CD14-positive monocyte (primary cell): ENCODE data around the gene NFKB2. TPM values are rescaled to one million over a fixed set of nuclear protein-coding genes. Genes with fewer than 3 reads are reported as not detected.
A peak's percentile ranks its signal among the peaks of the same experiment; 100 is the strongest.

Experiments
- DNase-seq, 3 donors: peaks; one replicate each; pipeline ENCODE4 v3.0.0-alpha.2; 2011 to 2022
- H2AFZ ChIP-seq: 2 replicates; pipeline ENCODE4 v1.6.0; 2012; ENCODE audit warnings: mild to moderate bottlenecking, low read depth, low read length, inconsistent platforms; ENCODE audit not compliant: insufficient read depth, poor library complexity, severe bottlenecking
- H3K27ac ChIP-seq, 2 donors: 1 replicate in 1 of 2; 2 replicates in 1 of 2; pipeline ENCODE4 v1.5.1; 2012 to 2013; ENCODE audit warnings: low read length in 2 of 2, control low read depth in 1 of 2, inconsistent platforms in 1 of 2, low read depth in 1 of 2, mild to moderate bottlenecking in 1 of 2
- H3K27me3 ChIP-seq, 2 donors: one replicate each; pipeline versions ENCODE4 v1.6.0 to v1.6.1; 2011 to 2013; ENCODE audit warnings: low read length in 2 of 2; ENCODE audit not compliant: control insufficient read depth in 2 of 2, insufficient read depth in 2 of 2
- H3K36me3 ChIP-seq, 2 donors: replicated peaks in 1 of 2; 1 replicate in 1 of 2; 2 replicates in 1 of 2; pipeline versions ENCODE4 v1.5.1 to v1.6.1; 2012 to 2013; ENCODE audit warnings: low read length in 2 of 2, control low read depth in 1 of 2, inconsistent platforms in 1 of 2, mild to moderate bottlenecking in 1 of 2; ENCODE audit not compliant: insufficient read depth in 2 of 2, control insufficient read depth in 1 of 2
- H3K4me1 ChIP-seq, 2 donors: 1 replicate in 1 of 2; 2 replicates in 1 of 2; pipeline versions ENCODE4 v1.5.1 to v1.6.1; 2012 to 2013; ENCODE audit warnings: low read length in 2 of 2, control low read depth in 1 of 2, inconsistent platforms in 1 of 2, mild to moderate bottlenecking in 1 of 2, moderate library complexity in 1 of 2; ENCODE audit not compliant: insufficient read depth in 2 of 2, control insufficient read depth in 1 of 2
- H3K4me2 ChIP-seq: replicated peaks from 2 replicates; pipeline ENCODE3; 2012; ENCODE audit warnings: low read length, moderate library complexity, mild to moderate bottlenecking; ENCODE audit not compliant: poor library complexity, severe bottlenecking; ENCODE audit errors: extremely low read depth
- H3K4me3 ChIP-seq, 3 experiments: fragments of 200-600 bp in 1 of 3; sonication (generic) in 1 of 3; replicated peaks in 1 of 3; 1 replicate in 2 of 3; 2 replicates in 1 of 3; pipeline ENCODE4 v1.5.1; 2011 to 2013; ENCODE audit warnings: low read length in 3 of 3, mild to moderate bottlenecking in 3 of 3, control low read depth in 2 of 3, low read depth in 2 of 3, inconsistent platforms in 1 of 3, moderate library complexity in 1 of 3
- H3K79me2 ChIP-seq: 2 replicates; pipeline ENCODE4 v1.6.0; 2012; ENCODE audit warnings: mild to moderate bottlenecking, control low read depth, inconsistent platforms, low read length, moderate library complexity; ENCODE audit not compliant: insufficient read depth
- H3K9ac ChIP-seq: 2 replicates; pipeline ENCODE4 v1.6.0; 2017; ENCODE audit warnings: low read length, mild to moderate bottlenecking; ENCODE audit not compliant: insufficient read depth, poor library complexity, severe bottlenecking
- H3K9me3 ChIP-seq, 2 donors: replicated peaks in 1 of 2; 1 replicate in 1 of 2; 2 replicates in 1 of 2; pipeline versions ENCODE4 v1.5.1 to v1.6.1; 2012 to 2013; ENCODE audit warnings: low read length in 2 of 2, control low read depth in 1 of 2; ENCODE audit not compliant: control insufficient read depth in 1 of 2, insufficient read depth in 1 of 2
- H4K20me1 ChIP-seq: 2 replicates; pipeline ENCODE4 v1.6.0; 2012; ENCODE audit warnings: mild to moderate bottlenecking, low read length, control low read depth, moderate library complexity; ENCODE audit not compliant: insufficient read depth
- H3K27ac Mint-ChIP-seq, 7 donors: one replicate each; pipeline ENCODE4 v1.8.0; 2020; ENCODE audit warnings: mild to moderate bottlenecking in 7 of 7, mixed read lengths in 7 of 7, moderate library complexity in 6 of 7, inconsistent platforms in 2 of 7
- H3K27me3 Mint-ChIP-seq, 3 donors: one replicate each; pipeline ENCODE4 v1.8.0; 2021 to 2022; ENCODE audit warnings: low read depth in 3 of 3, mild to moderate bottlenecking in 3 of 3, mixed read lengths in 3 of 3, moderate library complexity in 3 of 3, inconsistent platforms in 1 of 3
- H3K36me3 Mint-ChIP-seq, 2 donors: one replicate each; pipeline ENCODE4 v1.8.0; 2020; ENCODE audit warnings: mixed read lengths in 2 of 2, inconsistent platforms in 1 of 2, mild to moderate bottlenecking in 1 of 2
- H3K4me1 Mint-ChIP-seq: one replicate; pipeline ENCODE4 v1.8.0; 2020; ENCODE audit warnings: mild to moderate bottlenecking, mixed read lengths
- H3K4me3 Mint-ChIP-seq, 2 donors: one replicate each; pipeline ENCODE4 v1.8.0; 2020; ENCODE audit warnings: mild to moderate bottlenecking in 2 of 2, mixed read lengths in 2 of 2, moderate library complexity in 1 of 2
- H3K9me3 Mint-ChIP-seq, 7 donors: one replicate each; pipeline ENCODE4 v1.8.0; 2020 to 2022; ENCODE audit warnings: mixed read lengths in 7 of 7, mild to moderate bottlenecking in 6 of 7, moderate library complexity in 6 of 7, inconsistent platforms in 2 of 7
- WGBS: methylation state at CpG from one replicate; pipeline ENCODE4 v1.1.5; 2013; ENCODE audit warnings: missing lambda C conversion rate; ENCODE audit not compliant: insufficient coverage; 5-methylcytosine and 5-hydroxymethylcytosine counted together
- intact Hi-C, 2 donors: fragments of 100-400 bp; cut with micrococcal nuclease; formaldehyde crosslinking; loops; one replicate each; pipeline versions ENCODE4 v1.15.0 to v1.15.1; 2023
- polyA plus RNA-seq, 3 donors: library from polyadenylated mRNA; depleted of rRNA in 1 of 3; unstranded in 2 of 3; stranded (reverse) in 1 of 3; fragments of 300-500 nt in 2 of 3; fragments of >200 nt in 1 of 3; fragmentation: Illumina TruSeq in 2 of 3; gene quantifications; 1 replicate in 2 of 3; 2 replicates in 1 of 3; pipeline ENCODE4 v1.2.3, GENCODE V29; 2012 to 2021
- TF ChIP-seq, protein P1 (sequence below): fragments of 200-600 bp; IDR thresholded peaks from one replicate; pipeline ENCODE4 v1.8.0; 2022; ENCODE audit warnings: antibody characterized with exemption, mild to moderate bottlenecking

The NFKB2 gene
- polyA plus RNA-seq, 3 donors, result 6.8 to 111 (median 15.0) TPM

DNA sequence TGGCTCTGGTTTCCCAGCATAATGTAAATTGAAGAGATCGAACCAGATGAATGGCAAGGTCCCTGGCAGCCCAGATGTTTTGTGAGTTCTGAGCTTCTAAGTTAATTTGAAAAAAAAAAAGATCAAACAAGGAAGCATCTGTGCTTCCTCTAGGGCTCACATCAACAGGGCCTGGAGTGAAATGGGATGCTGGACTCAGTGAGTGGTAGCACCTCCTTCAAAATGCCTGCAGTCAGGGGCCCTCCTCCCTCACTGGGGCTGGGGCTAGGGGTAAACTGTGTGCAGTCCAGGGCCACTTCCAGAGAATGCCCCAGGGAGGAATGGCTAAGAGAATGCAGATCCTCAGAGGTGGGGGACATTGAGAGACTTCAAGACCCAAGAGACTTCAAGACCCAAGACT, 42.9 kb downstream of the NFKB2 start:
- WGBS, result 0% methylated on average over 1 of the region's 1 CpG
- no peak overlapping the region for H2AFZ ChIP-seq
- TF ChIP-seq, protein P1, sequence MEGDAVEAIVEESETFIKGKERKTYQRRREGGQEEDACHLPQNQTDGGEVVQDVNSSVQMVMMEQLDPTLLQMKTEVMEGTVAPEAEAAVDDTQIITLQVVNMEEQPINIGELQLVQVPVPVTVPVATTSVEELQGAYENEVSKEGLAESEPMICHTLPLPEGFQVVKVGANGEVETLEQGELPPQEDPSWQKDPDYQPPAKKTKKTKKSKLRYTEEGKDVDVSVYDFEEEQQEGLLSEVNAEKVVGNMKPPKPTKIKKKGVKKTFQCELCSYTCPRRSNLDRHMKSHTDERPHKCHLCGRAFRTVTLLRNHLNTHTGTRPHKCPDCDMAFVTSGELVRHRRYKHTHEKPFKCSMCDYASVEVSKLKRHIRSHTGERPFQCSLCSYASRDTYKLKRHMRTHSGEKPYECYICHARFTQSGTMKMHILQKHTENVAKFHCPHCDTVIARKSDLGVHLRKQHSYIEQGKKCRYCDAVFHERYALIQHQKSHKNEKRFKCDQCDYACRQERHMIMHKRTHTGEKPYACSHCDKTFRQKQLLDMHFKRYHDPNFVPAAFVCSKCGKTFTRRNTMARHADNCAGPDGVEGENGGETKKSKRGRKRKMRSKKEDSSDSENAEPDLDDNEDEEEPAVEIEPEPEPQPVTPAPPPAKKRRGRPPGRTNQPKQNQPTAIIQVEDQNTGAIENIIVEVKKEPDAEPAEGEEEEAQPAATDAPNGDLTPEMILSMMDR, result no peak
- no peak overlapping the region for H3K27ac ChIP-seq
- no peaks in the 10 kb centered on the region for H3K9me3 ChIP-seq
- no peaks in the 10 kb centered on the region for H3K79me2 ChIP-seq
- H4K20me1 ChIP-seq, result no peaks in the 10 kb centered on the region
- Mint-ChIP-seq H3K9me3 (peaks cover 0 to 1% (median 0%) of the 10 kb centered on the region in 7 donors), H3K27ac (no peak overlapping the region), H3K4me1 (peaks cover 34% of the 10 kb centered on the region), H3K36me3 (no peaks in the 10 kb centered on the region), H3K4me3 (no peak overlapping the region), H3K27me3 (peaks cover 0 to 3% (median 2%) of the 10 kb centered on the region in 3 donors)
- intact Hi-C loops, result loop anchor here in 1 of 2 donors (5.0 kb wide), 1 partner anchor 39 kb away; no protein-coding TSS in a partner anchor
- DNase-seq, result no peak
- peaks cover 21 to 25% of the 10 kb centered on the region in 2 donors for H3K4me1 ChIP-seq
- no peaks in the 10 kb centered on the region for H3K27me3 ChIP-seq
- no peak overlapping the region for H3K4me3 ChIP-seq
- no peaks in the 10 kb centered on the region for H3K36me3 ChIP-seq
- no peak overlapping the region for H3K9ac ChIP-seq
- no peak overlapping the region for H3K4me2 ChIP-seq

GRCh38 chr10:102444851-102445250, 49.3 kb downstream of the NFKB2 start:
- no peak overlapping the region for H3K4me3 ChIP-seq
- H3K27ac Mint-ChIP-seq, result peak overlapping the region in 3 of 7 donors; percentile 4 to 54 (median 21)
- no CpG with 5 or more reads among the region's 2 CpGs for WGBS
- no peaks in the 10 kb centered on the region for H4K20me1 ChIP-seq
- no peaks in the 10 kb centered on the region for H3K27me3 ChIP-seq
- H3K4me1 ChIP-seq, result peaks cover 13 to 25% of the 10 kb centered on the region in 2 donors
- peaks cover 11% of the 10 kb centered on the region for H3K4me1 Mint-ChIP-seq
- peaks cover 0 to 3% (median 2%) of the 10 kb centered on the region in 3 donors for H3K27me3 Mint-ChIP-seq
- H3K9me3 ChIP-seq, result no peaks in the 10 kb centered on the region
- H2AFZ ChIP-seq, result no peak overlapping the region
- H3K9ac ChIP-seq, result no peak overlapping the region
- TF ChIP-seq, protein P1, result no peak
- no peaks in the 10 kb centered on the region for H3K36me3 Mint-ChIP-seq
- peak overlapping the region; percentile 5 for H3K4me2 ChIP-seq
- peak overlapping the region in 1 of 2 donors; percentile 44 for H3K27ac ChIP-seq
- peak in 2 of 3 donors; percentile 60 to 64 for DNase-seq
- no peaks in the 10 kb centered on the region for H3K36me3 ChIP-seq
- H3K79me2 ChIP-seq, result no peaks in the 10 kb centered on the region
- H3K4me3 Mint-ChIP-seq, result no peak overlapping the region
- intact Hi-C loops, result no loop called here
- peaks cover 0 to 3% (median 0%) of the 10 kb centered on the region in 7 donors for H3K9me3 Mint-ChIP-seq
